Measurements from ENCODE around the gene NLRC5.

DNA sequence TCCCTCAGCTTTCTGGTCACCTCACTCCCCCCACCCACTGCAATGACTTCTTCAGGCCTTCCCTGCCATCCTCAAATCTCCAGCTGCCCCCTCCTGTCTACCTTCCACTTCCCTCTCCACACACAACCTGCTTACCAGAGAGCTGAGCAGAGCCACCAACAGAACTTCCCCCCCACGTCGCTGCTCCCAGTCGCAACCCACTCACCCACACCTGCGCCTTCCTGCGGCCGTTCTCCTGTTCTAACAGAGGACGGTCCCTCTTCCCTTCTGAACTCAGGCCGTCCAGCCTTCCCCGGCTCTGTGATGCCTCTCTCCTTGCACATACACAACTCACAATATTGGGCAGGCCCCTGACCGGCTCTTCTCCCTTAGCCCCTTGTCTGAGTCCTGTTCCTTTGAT is 13.6 kb upstream of the NLRC5 start:
- TF ChIP-seq CTCF (IDR thresholded peaks at IDR 0.05) (no peak), POLR2A (IDR thresholded peaks at IDR 0.05) (no peak)
